Measurements from ENCODE around the gene GDPGP1.
"Not testable (repeated sequence)": the region's sequence is repeated elsewhere in the genome, so short reads cannot be mapped to it uniquely, and the experiment has no call there.

GDPGP1 gene

DNA sequence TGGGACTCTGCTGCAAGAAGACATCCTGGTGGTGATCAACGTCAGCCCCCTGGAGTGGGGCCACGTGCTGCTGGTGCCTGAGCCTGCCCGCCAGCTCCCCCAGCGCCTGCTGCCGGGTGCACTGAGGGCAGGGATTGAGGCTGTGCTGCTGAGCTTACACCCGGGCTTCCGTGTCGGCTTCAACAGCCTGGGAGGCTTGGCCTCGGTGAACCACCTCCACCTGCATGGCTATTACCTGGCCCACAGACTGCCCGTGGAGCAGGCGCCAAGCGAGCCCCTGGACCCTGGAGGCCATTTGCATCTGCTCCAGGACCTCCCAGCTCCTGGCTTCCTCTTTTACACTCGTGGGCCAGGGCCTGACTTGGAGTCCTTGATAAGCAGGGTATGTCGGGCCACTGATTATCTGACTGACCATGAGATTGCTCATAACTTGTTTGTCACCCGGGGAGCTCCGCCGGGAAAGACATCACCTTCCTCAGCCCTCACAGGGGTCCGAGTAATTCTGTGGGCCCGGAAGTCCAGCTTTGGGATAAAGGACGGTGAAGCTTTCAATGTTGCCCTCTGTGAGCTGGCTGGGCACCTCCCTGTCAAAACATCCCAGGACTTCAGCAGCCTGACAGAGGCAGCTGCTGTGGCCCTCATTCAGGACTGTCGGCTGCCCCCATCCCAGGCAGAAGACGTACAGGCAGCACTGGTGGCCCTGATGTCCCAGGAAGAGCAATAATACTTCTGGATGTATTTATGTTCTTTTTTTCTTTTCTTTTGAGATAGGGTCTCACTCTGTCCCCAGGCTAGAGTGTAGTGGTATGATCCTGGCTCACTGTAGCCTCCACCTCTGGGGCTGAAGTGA lies 7.6 kb downstream of the GDPGP1 start:
- peak; percentile 48 to 66 for DNase-seq
- TF ChIP-seq POLR2A (IDR thresholded peaks at IDR 0.05; ENCODE audit: low read length) (no peak), GATA1 (IDR thresholded peaks at IDR 0.05; ENCODE audit: low read depth, low read length) (no peak)

DNA sequence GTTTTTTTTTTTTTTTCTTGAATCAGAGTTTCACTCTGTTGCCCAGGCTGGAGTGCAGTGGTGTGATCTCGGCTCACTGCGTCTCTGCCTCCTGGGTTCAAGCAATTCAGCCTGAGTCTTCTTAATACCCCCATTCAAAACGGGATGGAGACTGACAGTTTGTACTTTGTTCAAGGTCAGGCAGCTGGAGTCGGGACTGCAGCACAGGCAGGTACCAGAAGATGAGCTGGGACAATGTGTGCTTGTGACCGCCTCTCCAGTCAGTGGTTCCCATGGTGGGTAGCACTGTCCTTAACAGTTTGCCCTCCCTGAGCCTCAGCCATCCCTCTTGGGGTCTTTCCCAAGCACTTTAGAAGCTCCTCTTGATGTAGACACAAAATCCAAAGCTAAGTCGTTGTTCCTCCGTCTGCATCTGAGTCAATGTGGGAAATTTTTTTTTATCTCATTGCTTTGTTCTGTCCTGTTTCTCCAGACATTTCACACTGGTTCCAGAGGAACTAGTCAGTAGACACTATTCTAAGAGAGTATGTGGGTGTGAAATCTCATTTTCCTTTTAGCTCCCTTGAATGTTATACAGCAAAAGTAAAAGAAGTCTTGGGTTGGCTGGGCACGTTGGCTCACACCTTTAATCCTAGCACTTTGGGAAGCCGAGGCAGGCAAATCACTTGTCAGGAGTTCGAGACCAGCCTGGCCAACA lies 10.1 kb downstream of the GDPGP1 start:
- TF ChIP-seq GATA1 (IDR thresholded peaks at IDR 0.05; ENCODE audit: low read depth, low read length) = no peak
- no peak for TF ChIP-seq POLR2A (IDR thresholded peaks at IDR 0.05; ENCODE audit: low read length)
- no peak for DNase-seq

- peak in 1 of 2 experiments; percentile 38 for DNase-seq
- TF ChIP-seq POLR2A (IDR thresholded peaks at IDR 0.05; ENCODE audit: low read length) = no peak
- TF ChIP-seq GATA1 (IDR thresholded peaks at IDR 0.05; ENCODE audit: low read depth, low read length) = no peak
These were observed 14.8 kb downstream of the GDPGP1 start for GRCh38 chr15:90248789-90249202.

DNA sequence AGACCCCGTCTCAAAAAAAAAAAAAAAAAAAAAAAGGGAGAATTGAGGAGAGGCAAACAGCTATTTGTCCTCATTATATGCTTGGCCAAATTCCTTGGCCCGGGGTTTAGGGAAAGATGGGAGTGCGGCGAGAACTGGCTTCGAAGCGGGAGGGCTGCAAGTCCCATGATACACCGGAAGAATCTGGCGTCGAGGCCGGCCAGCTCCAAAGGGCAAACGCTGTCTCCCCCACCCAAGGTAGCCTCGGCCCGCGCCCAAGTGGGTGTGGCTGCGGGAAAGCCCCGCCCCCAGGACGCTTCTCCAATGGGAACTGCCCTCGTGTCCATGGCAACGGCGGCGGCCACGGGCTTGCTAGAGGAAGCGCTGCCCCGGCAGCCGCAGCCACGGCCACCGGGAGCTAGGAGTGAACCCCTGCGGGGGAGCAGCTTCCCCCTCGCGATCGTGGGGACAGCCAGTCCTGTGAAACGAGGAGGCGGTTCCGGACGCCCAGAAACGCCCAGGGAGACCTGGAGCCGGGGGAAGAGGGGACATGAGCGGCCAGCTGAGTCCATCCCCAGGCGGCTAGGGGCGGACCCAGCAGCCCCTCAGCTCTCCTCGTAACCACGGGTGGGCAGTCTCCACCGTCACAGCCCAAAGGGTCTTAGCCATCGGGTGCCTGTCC lies 15.3 kb downstream of the GDPGP1 start, which contains the start of gene TTLL13:
Gene TTLL13, plus strand, starts transcription at position 354 of the 661 bp plus-strand sequence. CDS start 1,075 bp downstream, outside the sequence.
- TF ChIP-seq POLR2A (IDR thresholded peaks at IDR 0.05; ENCODE audit: low read length) = no peak
- TF ChIP-seq GATA1 (IDR thresholded peaks at IDR 0.05; ENCODE audit: low read depth, low read length) = no peak
- DNase-seq = peak; percentile 88 to 93

- no peak for DNase-seq
These were observed 23.8 kb downstream of the GDPGP1 start for GRCh38 chr15:90257776-90258175.

DNA sequence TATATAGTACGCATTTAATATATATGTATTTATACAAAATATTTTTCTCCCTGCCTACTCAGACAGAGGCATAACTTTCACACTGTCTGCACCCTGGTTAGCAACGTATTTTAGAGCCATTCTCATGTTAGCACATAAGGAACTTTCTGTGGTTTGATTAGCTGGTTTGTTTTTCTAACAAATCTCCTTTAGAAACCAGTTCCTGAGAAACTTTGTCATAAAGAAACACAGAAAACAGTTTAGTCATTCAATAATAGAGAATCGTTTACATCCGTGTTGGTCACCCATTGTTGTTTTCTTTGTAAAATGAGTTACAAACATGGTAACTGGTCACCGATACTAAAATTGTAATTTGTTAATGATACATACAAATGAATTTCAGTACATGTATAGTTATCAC lies 25.5 kb downstream of the GDPGP1 start:
- no peak for DNase-seq
- no peak for TF ChIP-seq POLR2A (IDR thresholded peaks at IDR 0.05; ENCODE audit: low read length)
- TF ChIP-seq GATA1 (IDR thresholded peaks at IDR 0.05; ENCODE audit: low read depth, low read length) = no peak

More at GRCh38 chr15:90257776-90258175, 23.8 kb downstream of the GDPGP1 start:
- no peak for TF ChIP-seq POLR2A (IDR thresholded peaks at IDR 0.05; ENCODE audit: low read length)

DNA sequence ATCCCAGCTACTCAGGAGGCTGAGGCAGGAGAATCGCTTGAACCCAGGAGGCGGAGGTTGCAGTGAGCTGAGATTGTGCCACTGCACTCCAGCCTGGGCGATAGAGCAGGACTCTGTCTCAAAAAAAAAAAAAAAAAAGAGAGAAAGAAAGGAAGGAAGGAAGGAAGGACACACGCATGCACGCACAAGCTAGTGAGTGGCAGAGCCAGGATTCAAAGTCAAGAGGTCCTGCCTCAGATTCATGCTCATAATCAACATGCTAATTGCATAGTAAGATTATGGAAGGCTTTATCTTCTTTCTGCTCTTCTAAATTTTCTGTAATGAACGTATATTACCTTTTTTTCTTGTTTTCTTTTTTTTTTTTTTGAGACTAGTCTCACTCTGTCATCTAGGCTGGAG lies 26.7 kb downstream of the GDPGP1 start:
- DNase-seq = not testable (repeated sequence)

DNA sequence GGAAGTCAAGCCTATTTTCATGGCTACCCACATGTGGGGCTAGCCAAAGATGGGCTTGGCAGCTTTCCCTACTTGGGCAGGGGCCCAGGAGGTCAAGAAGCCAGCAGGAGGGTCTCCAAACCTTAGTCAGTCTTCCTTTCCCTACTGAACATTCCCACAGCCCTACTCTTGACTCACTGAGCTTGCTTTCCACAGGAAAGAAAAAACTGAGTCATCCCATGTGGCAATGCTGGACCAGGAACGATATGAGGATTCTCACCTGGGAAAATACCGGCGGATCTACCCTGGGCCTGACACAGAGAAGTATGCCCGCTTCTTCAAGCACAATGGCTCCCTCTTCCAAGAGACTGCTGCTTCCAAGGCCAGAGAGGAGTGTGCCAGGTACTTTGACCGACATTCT lies 27.8 kb downstream of the GDPGP1 start:
- TF ChIP-seq POLR2A (IDR thresholded peaks at IDR 0.05; ENCODE audit: low read length) (no peak), GATA1 (IDR thresholded peaks at IDR 0.05; ENCODE audit: low read depth, low read length) (no peak)
- no peak for DNase-seq

DNA sequence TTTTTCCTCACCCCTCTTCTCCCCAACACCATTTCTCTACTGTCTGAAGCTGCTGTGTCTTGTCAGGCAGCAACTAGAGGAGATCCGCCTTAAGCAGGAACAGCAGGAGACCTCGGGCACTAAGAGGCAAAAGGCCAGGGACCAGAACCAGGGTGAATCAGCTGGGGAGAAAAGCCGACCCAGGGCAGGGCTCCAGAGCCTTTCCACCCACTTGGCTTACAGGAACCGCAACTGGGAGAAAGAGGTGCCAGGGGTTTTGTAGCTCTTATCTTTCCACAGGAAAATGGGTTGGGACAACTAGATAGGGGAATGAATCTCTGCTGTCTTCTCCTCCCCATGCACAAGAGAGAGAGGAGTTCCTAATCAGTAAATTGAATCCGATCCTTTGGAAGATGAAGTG lies 28.4 kb downstream of the GDPGP1 start:
- DNase-seq = no peak
- TF ChIP-seq POLR2A (IDR thresholded peaks at IDR 0.05; ENCODE audit: low read length) (no peak), GATA1 (IDR thresholded peaks at IDR 0.05; ENCODE audit: low read depth, low read length) (no peak)

DNA sequence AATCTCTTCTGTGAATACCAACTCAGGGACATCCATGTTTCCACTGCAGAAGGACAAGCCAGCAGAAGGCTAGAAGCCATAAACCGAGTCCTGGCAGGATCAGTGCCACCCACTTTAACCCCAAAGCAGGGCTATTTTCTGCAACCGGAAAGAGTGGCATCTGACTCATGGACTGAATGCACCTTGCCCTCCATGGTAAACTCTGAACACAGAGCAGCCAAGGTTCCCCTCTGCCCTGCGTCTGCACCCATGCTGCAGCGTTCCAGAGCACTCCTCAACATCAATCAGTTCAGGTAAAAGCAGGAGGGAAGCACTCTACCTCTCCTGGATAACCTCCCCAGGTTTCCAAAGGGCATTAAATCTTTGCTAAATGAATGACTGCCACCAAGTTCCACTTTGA lies 30.7 kb downstream of the GDPGP1 start:
- no peak for DNase-seq
- TF ChIP-seq GATA1 (IDR thresholded peaks at IDR 0.05; ENCODE audit: low read depth, low read length) (no peak), POLR2A (IDR thresholded peaks at IDR 0.05; ENCODE audit: low read length) (no peak)

DNA sequence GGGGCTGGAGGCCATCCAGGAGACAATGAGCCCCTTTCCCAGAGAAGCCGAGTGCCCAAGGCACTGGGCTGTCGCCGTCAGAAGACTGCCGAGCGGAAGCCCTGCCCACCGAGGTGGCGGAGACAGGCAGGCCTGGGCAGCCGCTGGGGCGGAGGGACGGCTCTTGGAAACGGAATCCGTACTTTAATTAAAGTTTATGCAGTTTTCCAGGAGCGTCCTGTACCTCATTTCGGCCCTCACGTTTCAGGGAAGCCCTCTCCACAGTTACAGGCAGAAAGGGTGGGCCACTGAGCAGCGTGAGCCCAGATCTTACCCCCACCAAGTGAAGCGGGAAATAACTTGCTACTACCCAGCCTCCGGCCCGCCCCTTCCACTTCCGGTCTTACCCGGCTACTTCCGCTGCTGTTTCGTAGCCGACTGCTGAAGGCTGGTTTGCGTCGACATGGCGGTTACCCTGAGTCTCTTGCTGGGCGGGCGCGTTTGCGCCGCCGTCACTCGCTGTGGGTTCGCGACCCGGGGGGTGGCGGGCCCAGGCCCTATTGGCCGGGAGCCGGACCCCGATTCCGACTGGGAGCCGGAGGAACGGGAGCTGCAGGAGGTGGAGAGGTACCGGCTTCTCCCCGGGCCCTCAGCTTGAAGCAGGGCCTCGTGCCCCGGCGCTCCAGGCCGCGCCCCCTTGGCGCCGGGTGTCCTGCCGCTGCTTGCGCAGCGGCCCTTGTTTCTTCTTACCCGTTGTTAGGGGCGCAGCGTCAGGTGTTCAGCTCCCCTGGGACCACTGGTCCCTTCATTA lies 31.5 kb downstream of the GDPGP1 start, which contains the start of gene NGRN:
Gene NGRN, plus strand, starts transcription at position 402 of the 790 bp plus-strand sequence. Its CDS starts 41 bp downstream, at position 443.
- peak; percentile 94 for DNase-seq
- TF ChIP-seq POLR2A (IDR thresholded peaks at IDR 0.05; ENCODE audit: low read length) = peak; percentile 98
- TF ChIP-seq GATA1 (IDR thresholded peaks at IDR 0.05; ENCODE audit: low read depth, low read length) = no peak

DNA sequence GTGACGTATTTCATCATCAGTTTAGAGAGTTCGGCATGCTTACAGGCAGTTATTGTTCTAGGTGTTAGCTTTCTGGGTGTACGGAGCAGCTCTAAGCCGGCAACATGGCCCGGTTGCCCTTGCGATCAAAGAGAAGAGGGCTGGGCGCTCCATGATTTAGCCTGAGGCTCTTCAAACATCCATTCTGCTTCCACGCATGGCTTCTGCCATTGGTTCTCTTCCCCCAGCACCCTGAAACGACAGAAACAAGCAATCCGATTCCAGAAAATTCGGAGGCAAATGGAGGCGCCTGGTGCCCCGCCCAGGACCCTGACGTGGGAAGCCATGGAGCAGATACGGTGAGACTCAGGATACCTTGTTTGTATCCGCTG lies 32.0 kb downstream of the GDPGP1 start:
- no peak for TF ChIP-seq GATA1 (IDR thresholded peaks at IDR 0.05; ENCODE audit: low read depth, low read length)
- TF ChIP-seq POLR2A (IDR thresholded peaks at IDR 0.05; ENCODE audit: low read length) = no peak
- DNase-seq = peak; percentile 65 to 75

GRCh38 chr15:90266485-90266884 lies 32.5 kb downstream of the GDPGP1 start:
- TF ChIP-seq POLR2A (IDR thresholded peaks at IDR 0.05; ENCODE audit: low read length) (no peak), GATA1 (IDR thresholded peaks at IDR 0.05; ENCODE audit: low read depth, low read length) (no peak)
- peak; percentile 30 to 57 for DNase-seq

All from erythroblast (primary cell).